HG02884 (cell line): ENCODE results near the gene FBXO34.

ENCODE experiments used
- ATAC-seq: cut with Tn5 transposase; IDR thresholded peaks from one replicate; pipeline ENCODE4 v1.9.1; 2021; ENCODE audit warnings: mild to moderate bottlenecking, moderate library complexity; ENCODE audit not compliant: unreplicated experiment

Gene FBXO34, protein sequence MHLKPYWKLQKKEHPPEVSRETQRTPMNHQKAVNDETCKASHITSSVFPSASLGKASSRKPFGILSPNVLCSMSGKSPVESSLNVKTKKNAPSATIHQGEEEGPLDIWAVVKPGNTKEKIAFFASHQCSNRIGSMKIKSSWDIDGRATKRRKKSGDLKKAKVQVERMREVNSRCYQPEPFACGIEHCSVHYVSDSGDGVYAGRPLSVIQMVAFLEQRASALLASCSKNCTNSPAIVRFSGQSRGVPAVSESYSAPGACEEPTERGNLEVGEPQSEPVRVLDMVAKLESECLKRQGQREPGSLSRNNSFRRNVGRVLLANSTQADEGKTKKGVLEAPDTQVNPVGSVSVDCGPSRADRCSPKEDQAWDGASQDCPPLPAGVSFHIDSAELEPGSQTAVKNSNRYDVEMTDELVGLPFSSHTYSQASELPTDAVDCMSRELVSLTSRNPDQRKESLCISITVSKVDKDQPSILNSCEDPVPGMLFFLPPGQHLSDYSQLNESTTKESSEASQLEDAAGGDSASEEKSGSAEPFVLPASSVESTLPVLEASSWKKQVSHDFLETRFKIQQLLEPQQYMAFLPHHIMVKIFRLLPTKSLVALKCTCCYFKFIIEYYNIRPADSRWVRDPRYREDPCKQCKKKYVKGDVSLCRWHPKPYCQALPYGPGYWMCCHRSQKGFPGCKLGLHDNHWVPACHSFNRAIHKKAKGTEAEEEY

DNA sequence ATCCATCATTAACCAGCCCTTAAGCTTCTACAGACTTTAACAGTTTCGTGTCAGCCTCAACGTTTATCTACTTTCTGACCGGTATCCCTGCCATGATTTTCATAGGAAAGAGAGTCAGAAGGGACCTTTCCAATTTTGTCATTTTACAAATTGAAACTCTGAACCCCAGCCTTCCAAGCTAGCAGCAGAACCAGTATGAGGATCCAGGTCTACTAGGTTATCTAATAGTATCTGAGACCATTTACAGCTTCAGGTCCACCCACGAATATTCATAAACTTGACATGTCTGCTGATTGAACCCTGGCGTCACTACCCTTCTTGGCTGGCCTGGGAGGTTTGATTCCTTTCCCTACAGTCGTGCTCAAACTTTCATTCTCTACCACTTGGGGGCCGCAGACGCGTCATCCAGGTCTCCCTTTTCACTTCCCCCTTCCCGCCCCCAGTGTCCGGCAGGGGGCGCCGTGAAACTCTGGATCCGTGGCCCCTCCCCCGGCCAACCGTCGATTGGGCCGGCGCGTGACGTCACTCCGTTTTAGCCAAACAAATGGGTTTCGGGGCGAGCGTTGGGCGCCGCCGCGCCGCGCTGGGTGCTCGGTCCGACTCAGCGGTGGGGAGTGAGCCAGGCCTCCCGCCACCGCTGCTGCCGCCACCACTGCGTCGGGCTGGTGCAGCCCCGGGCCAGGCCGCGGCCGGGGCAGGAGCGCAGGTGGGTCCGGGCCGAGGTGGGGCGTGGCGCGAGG lies at the start of gene FBXO34:
TSS of gene FBXO34 (plus strand) at position 590 of the 740 bp plus-strand sequence. CDS start 78,970 bp downstream, outside the sequence.
- ATAC-seq, result peak; percentile 88

DNA sequence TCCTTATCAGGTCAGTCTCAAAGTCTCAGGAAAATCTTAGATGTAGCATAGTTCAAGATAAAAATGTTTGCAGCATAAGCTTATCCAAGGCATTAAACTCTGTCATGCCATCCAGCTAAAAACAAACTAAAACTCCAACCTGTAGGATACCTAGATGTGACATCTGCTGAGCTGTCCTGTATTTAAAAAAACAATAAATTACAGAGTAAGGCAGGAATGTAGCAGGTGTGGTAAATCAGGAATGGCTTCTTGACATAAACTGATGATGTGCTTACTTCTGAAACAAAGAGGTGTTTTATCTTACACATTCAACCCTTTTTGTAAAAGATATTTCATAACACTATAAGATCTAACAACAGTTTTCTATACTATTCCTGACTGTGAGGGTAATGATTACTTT lies 49.3 kb upstream of the FBXO34 start:
- ATAC-seq, result no peak

DNA sequence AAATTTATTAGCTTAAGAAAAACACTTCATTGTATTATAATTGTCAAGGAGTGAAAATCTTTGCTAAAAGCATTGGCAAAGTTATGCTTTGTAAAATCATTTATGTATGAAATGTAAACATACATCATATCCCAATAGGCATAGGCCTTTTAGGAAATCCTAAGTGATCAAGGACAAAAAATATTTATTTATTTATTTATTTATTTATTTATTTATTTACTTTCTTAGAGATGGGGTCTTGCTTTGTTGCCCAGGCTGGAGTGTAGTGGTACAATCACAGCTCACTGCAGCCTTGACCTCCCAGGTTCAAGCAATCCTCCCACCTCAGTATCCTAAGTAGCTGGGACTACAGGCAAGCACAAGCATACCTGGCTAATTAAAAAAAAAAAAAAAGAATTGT lies 47.9 kb upstream of the FBXO34 start:
- ATAC-seq, result no peak

DNA sequence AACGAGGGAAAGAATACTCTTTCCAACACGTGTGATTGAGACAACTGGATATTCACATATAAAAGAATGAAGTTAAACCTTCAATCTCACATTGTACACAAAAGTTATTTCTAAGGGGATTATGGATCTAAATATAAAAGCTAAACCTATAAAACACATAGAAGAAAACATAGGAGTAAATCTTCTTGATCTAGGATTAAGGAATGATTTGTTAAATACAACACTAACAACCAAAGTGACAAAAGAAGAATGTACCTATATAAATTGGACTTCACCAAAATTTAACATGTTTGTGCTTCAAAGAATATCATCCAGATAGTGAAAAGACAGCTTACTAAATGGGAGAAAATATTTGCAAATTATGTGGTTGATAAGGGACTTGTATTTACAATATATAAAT lies 43.0 kb upstream of the FBXO34 start:
- ATAC-seq, result no peak

DNA sequence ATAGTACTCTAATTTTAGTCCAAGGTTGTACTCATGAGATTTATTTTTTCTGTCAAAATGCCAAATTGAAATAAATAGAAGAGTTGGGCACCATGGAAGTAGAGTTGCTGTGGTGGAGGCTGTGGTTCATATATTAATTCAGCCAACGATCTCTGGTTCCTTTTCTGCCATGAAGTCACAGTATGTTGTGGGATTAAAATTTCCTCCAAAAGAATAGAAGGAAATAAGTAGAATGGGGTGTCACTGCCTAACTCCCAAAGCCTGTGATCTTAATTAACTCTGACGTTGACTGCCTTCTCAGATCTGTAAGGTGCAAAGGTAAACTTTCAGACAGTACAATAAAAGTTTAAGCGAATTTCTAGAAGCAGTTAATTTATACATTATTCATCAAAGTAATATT lies 37.6 kb upstream of the FBXO34 start:
- no peak for ATAC-seq

DNA sequence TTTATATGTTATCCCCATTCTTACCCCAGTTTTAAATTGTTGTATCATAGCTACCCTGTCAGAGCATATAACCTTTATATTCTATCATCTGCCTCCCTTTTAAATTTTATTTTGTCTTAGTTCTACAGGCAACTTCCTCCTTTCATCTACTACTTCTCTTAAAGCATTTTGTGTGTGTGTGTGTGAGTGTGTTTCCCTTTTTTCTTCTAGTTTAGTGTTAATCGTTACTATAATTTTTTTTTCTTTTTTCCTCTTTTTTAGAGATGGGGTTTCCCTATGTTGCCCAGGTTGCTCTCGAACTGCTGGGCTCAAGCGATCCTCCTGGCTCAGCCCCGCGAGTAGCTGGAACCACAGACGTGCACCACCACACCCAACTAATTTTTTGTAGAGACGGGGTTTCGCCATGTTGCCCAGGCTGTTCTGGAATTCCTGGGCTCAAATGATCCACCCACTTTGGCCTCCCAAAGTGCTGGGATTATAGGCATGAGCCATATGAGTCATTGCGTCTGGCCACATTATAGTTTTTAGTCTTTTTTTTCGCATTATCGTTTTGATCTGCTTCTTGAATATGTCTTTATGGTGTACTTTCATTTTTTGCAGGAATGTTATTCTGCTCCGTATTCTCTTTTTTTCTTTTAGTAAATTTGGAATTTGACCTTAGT lies 33.1 kb upstream of the FBXO34 start:
- ATAC-seq, result no peak

DNA sequence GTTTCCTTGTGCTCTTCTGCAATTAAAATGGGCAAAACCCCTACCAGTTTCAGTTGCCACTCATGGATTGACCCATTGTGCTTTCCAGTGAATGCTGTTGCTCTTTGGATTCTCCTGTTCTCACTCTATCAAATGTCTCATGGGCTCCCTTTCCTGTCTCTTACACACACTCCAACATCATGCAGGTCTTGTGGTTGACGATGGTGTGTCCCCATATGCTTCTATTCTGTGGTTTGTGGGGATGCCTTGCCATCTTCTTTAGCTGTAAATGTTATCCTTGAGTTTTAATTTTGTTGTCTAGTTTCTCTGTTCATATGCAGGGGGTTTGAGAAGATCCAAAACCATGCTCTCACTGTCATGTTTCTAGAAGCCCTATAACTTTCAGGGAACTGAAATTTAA lies 31.9 kb upstream of the FBXO34 start:
- ATAC-seq, result no peak

DNA sequence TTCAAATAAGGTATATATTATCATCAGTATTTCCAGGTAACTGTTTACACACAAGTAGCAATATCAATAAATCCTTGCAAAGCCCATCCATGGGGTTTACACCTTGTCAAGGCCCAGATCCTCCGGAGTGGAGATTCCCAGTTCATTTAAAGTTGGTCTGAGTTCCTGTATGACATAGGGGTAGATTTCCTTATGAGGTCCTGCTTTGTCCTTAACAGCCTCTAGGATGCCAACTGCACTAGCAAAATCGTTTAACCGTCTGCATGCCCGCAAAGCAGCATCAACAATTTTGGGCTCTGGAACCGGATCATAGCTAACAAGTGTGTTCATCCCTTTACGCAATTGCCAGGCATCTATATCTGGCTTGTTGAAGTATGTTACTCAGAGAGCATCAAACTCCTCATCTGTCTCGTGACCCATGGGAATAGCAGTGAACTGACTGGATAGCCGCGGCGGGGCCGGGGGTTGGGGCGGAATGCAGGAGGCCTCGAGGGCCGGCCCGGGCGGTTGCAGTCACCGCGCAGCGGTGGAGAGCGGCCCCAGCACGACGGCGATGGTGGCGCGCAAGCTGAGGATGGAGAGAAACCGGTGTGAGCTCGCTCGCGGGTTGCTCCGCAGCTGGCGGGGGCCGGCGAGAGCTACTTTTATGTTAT lies 30.6 kb upstream of the FBXO34 start:
- no peak for ATAC-seq

DNA sequence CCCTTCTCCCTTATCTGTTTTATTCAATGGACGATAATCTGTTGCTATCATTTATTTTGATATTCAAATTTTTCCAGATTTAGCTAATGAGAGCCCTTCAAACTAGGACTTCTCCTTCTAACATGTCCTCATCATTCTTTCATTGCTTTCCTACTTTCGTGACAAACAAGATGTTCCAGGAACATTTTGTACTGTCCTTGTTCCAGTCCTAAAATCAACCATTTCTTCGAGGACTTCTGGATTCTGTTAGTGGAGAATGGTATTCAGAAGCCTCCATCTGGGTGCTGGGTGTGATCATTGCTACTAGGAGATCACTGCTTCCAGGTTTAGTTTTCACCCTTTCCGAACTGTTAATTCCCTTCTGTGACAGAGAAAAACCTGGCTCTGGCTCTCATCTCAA lies 29.5 kb upstream of the FBXO34 start:
- no peak for ATAC-seq

DNA sequence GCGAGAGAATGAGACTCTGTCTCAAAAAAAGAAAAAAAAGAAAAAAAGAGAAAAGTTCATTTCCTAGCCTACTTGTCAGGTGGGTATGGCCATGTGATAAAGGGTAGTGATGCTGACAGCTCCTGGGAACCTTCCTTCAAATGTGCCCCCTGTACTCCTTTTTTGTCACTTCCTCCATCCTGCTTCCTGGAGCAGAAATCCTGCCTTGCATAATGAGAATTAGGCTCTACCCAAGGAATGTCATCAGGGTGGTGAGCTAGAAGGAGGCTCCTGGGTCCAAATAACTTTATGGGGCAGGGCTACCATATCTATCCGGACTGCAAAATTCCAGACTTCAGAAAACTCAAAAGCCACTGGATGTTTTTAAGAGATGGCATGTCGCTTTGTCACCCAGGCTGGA lies 27.8 kb upstream of the FBXO34 start:
- no peak for ATAC-seq

DNA sequence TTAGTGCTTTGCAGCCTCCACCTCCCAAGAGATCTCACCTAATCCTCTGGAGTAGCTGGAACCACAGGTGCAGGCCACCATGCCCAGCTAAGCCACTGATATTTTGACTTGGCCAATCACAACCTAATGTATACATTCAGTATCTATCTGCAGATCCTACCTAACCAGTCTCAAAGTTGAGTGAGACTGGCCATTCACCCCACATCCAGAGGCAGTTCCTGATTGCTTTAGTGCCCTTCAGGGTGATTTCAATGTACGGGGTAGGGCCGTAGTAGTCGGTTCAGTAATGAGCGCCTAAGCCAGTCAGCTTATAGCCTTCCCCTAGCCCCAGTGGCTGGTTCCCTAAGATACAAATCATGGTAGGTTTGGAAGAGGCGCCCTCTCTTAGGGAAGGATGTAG lies 27.4 kb upstream of the FBXO34 start:
- no peak for ATAC-seq

DNA sequence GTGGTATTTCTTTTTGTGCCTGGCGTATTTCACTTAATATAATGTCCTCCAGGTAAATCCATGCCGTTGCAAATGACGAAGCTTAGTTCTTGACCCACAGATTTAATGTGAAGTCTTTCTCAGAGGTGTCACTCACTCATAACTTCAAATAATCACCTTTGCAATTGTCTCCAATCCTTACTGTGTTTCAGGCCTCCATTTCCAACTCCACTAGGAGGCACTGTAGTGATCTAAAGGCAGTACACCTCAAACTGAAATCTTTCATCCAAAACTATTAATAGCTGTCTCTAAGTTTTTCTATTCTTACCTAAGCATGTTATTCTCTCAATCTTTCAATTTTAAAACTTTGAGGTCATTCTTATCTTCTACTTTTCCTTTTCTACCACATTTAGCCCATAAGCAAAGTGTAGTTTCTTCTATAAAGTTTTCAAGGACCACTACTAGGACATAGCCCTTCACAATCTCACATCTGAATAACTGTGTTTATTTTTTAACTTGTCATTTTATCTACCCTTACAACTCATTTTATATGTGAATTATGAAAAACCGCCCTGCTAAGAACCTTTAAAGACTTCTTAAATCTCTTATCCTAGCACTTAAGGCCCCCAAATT lies 25.5 kb upstream of the FBXO34 start:
- no peak for ATAC-seq

DNA sequence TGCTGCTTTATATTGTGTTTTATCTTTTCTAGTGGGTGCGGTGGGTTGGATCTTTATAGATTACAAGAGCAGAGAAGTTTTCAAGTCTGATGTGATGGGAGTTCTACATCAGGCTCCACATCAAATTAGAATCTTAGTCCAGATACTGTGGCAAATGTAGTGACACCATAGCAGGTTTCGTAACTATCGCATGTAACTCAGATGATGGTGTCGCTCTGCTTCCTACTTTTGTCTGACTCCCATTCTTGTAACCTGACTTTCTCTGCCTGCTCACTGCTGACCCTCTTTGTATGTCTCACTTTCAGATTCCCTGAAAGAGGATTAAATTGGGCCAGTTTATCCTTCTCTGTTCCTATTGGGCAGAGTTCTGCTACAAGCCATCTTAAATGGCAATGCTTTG lies 22.8 kb upstream of the FBXO34 start:
- ATAC-seq, result no peak

DNA sequence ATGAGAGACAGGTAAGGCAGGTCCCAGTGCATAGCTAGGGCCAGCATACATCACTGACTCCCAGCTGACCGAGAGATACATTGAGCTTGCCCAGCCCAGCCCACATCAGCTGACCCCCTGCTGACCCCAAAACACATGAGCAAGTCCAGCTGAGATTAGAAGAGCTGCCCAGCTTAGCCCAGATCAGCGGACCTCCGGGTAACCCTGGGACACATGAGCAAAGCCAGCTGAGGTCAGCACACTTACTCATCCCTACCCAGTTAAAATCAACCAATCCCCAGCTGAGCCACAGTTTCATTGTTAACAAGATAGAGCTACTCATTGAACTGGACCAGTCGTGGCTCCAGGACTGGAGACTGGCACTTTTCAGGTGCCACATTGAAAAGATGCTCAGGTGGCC lies 21.8 kb upstream of the FBXO34 start:
- ATAC-seq, result no peak

DNA sequence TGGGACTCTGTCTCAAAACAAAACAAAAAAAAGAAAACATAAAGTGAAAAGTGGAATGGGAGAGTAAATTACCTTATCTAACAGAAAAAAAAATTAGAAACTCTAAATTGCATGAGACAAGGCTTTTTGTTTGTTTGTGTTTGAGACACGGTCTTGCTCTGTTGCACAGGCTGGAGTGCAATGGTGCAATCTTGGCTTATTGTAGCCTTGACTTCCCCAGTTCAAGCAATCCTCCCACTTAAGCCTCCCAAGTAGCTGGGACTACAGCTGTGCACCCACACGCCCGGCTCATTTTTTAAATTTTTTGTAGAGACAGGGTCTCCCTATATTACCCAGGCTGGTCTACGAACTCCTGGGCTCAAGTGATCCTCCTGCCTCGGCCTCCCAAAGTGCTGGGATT lies 17.9 kb upstream of the FBXO34 start:
- no peak for ATAC-seq

DNA sequence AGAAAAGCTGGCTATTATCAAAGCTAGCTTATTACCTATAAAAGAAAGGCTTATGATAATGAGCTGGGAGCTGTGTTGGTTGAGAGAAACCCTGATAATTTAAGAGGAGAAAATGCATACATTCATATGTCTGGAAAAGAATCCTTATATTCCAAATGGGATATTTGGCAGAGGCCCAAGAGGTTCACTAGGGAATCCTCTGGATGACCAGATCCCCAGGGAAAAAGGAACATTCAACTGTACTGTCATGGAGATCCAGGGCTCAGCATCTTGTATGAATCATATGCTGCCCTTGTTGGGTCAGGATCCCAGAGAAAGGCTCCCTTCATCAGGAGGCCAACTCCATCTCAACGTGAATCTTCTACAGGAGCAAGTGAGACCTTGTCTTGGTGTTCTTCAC lies 16.6 kb upstream of the FBXO34 start:
- ATAC-seq, result no peak

DNA sequence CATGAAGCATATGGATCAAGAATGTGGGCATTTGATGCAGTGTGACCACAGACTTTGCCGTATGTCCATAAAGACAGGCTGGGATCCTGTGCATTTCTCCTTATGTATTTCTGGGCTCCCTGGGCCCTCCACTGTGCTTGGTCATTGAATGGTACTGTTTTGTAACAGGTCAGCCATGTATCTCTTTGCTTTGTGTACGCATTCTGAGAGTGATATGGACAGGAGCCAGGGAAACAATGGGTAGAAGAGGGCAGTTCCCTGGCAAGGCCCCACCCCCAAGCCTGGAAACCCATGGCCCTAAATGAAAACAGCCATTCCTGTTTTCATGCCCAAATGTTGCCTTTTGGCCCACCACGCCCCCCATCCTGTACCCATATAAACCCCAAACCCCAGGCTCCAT lies 15.2 kb upstream of the FBXO34 start:
- no peak for ATAC-seq

DNA sequence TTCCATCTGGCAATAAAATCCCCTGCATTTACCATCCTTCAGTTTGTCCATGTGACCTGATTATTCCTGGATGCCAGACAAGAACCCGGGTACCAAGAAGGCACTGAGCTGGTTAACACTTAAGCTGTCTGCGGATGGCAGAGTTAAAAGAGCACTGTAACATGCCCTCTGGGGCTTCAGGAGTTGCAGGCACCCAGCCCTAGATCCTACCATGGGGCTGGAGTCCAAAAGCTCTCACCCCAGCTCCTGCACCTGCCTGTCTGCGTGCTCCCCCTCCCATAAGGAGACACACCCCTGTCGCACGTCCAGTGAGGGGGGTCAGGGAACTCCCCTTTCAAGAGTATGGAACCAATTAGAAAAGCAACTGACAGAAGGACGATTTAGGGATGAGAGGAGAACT lies 14.6 kb upstream of the FBXO34 start:
- no peak for ATAC-seq

DNA sequence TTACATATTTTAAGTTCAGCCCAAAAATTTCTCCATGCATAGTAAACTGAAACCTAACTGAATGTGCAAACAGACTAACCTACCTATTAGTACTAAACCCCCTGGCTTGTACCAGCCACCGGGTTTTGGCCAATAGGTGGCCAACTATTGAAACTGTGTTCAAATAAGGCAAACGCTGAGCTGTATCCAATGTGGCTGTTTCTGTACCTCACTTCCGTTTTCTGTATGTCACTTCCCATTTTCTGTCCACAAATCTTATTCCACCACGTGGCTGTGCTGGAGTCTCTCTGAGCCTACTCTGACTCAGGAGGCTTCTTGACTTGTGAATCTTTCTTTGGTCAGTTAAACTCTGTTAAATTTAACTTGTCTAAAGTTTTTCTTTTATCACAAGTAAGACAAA lies 6.0 kb upstream of the FBXO34 start:
- ATAC-seq, result no peak

DNA sequence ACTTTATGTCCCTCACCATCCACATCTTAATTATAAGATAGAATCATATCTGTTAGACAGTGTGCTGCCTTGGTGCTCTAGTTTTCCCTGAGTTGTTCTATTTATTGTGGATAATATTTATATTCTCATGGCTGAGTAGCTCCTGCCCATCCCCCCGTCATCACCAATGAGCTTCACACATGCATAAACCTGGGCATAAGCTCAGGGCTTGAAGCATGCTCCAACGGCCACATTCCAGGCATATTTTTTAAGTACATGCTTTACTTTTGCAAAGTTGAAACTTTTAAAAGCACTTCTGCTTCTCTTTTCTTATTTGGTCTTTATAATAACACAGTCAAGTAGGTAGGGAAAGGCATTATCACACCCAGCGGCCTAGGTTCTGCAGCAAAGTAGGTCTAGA lies 3.4 kb upstream of the FBXO34 start:
- ATAC-seq, result no peak
